GM18907 (cell line): ENCODE results near the gene EXD3.

ENCODE experiments used
- ATAC-seq: cut with Tn5 transposase; IDR thresholded peaks from one replicate; pipeline ENCODE4 v1.9.1; 2021; ENCODE audit warnings: mild to moderate bottlenecking, moderate library complexity; ENCODE audit not compliant: unreplicated experiment

The EXD3 gene

DNA sequence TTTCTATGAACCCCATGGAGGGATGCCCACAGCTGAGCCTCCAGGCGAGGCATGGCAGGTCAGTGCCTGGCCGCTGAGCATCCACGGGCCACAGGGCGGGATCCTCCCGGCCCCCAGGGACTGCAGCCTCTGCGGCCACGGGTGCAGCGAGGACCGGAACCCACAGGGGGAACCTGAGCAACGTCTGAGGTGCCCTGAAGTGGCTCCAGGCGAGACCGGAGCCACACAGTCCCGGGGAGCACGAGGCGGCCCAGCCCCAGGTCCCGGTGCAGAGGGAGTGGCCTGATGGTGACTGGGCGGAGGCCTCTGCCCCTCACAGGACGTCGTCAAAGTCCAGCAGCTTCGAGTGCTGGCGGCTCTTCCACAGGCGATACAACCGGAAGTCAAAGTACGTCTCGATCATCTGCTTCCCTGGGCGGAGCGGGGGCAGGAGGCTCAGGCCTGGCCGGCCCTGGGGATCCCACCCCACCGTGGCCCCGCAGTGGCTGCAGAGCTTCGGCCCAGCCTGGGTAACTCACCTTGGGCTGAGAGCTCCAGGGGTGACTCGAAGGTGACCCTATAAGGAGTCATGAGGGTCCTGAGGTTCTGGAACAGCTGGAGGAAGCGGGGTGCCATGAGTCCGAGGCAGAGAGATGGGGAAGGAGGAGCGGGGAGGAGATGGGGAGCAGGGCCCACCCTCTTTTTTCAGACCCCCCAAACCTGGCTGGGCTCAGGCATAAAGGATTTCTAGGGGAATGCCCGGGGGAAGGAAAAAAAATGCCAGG lies 26.3 kb upstream of the EXD3 start:
- no peak for ATAC-seq

DNA sequence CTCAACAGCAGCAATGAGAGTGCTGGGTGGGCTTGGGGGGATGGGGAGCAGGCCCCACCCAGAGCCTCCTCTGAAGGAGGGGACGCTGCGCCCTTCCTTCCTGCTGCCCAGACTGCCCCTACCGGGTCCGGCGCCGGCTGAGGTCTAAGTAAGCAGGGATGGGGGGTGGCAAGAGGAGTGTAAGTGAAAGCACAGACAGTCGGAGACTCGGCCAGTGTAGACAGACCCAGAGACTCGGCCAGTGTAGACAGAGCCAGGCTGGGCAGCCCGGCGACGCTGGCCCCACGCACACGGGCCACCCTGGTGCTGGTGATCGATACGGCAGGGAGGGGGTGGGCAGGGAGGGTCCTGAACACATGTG lies 25.6 kb upstream of the EXD3 start:
- no peak for ATAC-seq

DNA sequence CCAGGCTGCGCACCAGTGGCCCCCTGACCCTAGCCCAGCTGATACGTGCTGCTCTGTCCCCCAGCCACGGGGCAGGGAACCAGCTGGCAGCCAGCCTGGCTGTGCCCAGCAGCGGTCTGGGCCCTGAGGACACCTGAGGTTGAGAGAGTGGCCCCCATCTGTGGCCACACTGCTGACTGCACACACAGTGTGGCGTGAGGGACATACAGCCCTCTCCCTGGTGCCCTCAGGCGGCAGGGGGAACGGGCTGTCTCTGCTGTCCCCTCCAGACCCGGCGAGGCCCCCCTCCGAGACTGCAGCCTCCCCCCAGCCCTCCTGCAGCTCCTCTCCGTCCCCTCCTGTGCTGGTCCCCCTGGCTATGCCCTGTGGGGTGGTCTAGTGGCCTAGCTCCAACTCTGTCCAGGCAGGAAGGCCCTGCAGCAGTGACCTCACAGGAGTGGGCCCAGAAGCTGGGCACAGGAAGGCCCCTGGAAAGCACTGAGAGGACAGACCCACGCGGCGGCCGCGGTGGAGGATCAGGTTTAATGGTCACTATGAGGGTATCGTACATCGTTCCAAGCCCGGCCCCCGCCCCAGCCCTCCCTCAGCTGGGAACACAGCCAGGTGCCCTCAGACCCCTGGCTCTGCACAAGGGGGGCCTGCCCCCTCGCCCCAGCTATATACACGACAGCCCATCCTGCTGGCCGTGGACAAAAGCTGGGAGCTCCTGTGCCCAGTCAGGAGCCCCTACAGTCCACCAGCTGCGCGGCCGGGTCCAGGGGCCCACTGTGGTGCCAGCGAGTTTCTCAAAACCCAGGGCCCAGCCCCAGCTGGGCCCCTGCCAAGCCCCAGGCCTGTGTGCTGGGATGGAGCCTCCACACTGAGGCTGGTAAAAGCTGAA lies 25.0 kb upstream of the EXD3 start:
- no peak for ATAC-seq

DNA sequence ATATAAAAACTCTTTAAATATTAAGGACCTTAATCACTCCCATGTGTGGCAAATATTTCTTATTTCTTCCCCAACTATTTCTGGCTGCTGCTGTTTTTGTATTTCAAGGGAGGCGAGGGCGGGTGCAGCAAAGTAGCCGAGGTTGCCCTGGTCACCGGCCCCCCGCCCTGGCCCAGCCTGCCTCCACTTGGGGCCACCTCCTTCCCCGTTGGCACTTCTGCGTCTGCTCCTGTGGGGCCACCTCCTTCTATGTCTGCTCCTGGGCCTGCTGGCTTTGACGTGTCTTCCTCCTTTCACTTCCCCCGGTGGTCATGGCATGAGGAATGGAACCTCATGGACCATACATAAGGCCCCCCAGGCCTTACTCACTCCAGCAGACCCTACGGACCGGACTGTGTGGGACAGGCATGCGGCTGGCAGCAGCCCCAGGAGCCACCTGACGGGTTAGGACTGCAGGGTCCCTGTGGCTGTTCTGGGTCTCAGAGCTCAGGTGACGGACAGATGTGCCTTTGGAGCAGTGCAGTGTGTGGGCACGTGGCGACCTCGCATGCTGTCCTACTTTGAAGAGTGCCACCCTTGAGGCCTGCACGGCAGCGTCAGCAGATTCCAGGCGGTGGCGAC lies 24.0 kb upstream of the EXD3 start:
- no peak for ATAC-seq

DNA sequence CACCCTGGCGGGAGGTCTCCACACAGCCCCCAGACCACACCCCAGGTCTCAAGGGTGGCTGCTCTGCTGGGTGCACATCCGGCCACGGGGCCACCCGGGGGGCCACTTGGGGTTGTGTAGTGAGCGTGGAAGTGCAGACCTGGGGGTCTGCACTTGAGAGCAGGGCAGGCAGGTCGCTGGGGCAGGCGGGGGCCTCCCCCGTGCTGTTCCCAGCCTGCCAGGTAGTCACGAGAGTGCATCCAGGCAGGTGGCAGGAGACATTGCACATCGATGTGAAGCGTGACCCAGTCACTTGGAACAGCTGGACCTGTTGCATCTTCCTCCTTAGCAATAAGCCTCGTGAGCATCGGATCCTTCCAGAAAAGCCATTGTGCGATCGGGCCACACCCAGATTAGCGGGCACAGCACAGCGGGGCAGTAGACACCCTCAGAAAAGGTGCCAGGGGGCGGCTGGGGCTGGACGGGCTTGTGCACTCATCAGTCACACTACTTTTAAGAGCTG lies 23.0 kb upstream of the EXD3 start:
- no peak for ATAC-seq

DNA sequence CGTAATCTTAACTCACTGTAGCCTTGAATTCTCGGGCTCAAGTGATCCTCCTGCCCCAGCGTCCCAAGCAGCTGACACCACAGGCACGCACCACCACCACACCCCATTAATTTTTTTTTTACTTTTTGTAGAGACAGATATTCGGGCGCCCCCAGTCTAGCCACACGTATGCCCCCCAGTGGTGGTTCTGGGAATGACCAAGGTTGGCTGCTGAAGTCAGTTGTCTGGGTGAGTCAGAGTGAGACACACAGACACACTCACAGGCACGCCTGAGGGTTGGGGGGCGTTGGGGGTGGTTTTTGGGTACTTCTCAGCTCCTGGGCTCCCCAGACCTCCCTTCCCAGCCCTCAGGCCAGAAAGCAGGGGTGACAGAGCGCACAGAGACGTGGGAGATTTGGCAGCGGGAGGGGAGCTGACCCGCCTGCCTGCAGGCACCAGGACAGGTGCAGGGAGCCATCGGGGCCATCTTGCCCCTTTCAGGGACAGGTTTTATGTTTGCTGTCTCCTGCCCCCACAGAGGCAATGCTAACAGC lies 22.4 kb upstream of the EXD3 start:
- ATAC-seq = no peak

DNA sequence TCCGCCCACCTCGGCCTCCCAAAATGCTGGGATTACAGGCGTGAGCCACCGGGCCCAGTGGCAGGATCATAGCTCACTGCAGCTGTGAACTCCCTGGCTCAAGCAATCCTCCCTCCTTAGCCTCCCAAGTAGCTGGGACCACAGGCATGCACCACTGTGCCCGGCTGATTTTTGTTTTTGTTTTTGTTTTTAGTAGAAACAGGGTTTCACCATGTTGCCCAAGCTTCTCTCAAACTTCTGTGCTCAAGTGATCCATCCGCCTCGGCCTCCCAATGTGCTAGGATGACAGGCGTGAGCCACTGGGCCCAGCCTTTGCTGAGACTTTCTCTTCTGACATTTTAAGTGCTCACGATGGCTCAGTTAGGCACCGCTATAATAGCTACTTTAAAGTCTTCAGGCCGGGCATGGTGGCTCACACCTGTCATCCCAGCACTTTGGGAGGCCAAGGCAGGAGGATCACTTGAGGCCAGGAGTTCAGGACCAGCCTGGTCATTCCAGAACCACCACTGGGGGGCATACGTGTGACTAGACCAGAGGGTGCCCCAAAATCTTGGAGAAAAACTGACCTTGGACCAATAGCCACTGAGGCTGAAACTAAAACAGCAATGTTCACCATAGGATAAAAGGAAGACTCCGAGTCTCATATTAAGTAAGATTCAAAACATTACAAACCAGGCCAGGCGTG lies 21.3 kb upstream of the EXD3 start:
- ATAC-seq = no peak

DNA sequence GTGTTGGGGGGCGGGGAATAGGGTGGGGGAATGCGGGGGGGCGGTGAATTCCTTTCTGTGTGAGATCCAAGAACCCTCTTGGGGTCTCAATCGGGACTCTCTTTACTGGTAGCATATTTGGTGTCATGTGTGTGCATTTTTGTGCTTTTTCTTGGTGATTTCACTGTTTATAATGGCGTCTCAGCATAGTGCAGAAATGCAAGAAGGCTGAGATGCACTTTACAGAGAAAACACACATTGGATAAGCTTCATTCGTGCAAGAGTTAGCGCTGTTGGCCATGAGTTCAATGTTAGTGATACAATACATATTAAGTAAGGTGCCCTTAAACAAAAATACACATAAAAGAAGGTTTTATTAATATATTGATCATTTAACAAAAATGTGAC lies 19.0 kb upstream of the EXD3 start:
- ATAC-seq = no peak

DNA sequence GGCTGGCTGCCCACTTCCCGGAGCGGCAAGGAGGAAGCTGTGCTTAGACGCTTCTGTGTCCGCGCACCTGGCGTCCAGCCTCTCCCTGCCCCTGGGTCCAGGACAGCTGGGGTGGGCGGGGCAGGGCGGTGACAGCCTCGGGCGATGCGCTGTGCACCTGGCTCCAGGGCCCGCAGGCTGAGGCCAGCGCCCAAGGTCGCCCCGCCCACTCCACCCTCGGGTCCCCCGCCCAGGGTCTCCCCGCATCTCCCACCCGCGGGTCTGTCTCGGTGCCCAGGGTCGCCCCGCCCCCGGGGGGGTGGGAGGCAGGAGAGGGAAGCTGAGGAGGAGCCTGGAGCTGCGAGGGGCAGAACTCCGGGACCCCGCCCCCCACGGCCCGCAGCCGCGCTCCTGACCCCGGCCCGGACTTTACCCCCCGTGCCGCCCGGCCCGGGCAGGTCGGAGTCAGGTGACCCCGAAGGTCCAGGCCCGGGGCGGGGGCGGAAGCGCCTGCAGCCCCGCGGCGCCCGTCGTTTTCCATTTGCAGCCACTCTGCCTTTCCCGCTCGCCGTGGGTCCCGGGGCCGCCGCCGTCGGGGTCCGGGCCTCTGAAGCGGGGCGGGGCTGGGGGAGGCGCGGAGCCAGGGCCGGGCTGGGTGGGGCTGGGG lies 18.4 kb upstream of the EXD3 start, which contains the start of gene ENTPD8:
Gene ENTPD8 (minus strand): TSS at position 69 of the 646 bp plus-strand sequence. CDS start 3,072 bp downstream, outside the sequence.
- ATAC-seq = no peak

DNA sequence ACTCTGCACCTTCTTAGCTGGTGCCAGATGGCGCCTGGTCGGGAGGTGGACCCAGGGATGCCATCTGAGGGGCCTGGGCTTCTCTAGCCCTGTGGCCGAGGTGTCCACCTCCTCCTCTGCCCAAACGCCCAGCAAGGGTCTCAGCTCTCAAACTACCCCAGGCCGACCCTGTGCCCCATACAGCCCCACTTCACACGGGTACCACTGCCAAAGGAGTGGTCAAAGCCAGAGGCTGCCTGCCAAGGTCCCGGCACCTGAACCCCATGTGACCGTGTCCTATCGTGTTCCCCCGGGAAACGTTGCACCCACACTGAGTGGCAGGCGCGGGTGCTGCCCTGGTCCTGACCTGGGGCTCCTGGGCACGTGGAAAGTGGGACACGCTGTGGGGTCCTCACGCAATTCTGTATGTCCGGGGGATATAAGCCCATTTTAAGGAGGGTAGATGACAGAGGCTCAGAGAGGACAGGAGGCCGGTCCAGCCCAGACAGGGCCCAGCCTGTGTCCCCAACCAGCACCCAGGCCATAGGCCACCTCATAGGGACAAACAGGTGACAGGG lies 16.3 kb upstream of the EXD3 start:
- ATAC-seq = no peak

DNA sequence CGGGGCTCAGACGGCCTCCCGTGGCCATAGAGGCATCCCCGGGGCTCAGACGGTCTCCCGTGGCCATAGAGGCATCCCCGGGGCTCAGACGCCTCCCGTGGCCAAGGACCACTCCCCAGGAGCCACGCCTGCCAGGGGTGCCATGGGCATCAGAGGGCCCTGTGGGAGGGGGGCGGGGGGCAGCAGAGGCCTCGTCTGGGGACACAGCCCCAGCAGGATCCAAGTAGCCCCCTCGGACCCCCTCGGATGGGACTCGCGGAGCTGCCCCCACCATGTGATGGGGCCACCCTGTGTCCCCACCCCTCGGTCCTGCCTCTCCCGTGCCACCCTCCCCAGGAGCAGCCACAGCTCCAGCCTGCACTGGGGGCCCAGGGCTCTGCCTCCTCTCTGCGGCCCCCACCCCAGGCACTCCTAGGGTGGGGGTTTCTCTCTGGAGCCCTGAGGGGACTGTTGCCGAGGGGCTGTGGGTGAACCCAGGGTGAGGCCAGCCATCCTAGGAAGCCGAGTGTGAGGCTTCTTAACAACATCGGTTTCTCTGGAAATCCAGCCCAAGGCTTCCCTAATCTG lies 15.7 kb upstream of the EXD3 start:
- no peak for ATAC-seq

DNA sequence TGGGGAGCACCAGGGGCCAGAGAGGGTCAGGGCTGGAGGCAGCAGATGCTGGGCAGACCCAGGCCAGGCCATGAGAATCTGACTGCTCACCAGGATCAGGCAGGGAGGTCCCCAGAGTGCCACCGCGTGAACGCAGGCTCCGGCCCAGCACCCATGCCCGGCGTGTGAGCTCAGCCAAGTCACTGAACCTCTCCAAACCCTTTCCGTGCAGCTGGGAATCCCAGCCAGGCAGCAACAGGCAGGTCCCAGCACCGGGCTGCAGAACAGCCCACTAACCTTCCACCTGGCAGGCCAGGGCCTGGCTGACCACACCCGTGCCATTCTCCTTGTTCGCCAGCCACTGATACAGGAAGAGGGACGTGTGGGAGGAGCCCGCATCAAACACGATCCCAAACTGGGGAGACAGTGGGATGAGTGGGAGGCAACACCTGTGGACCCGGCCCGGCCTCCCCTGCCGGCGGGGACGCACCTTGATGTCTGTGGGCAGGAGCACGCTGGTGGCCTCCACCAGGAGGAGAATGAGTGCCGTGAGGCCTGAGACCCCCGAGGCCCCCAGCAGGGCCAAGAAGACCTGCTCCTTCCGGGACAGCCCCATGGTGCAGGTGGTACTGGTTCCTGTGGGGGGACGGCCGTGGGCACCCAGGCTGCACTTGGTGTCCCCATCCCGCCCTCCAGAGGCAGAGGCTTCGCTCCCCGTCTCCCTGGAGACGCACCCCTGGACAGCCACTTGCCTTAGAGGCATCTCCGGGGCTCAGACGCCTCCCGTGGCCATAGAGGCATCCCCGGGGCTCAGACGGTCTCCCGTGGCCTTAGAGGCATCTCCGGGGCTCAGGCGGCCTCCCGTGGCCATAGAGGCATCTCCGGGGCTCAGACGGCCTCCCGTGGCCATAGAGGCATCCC lies 15.0 kb upstream of the EXD3 start:
- no peak for ATAC-seq

DNA sequence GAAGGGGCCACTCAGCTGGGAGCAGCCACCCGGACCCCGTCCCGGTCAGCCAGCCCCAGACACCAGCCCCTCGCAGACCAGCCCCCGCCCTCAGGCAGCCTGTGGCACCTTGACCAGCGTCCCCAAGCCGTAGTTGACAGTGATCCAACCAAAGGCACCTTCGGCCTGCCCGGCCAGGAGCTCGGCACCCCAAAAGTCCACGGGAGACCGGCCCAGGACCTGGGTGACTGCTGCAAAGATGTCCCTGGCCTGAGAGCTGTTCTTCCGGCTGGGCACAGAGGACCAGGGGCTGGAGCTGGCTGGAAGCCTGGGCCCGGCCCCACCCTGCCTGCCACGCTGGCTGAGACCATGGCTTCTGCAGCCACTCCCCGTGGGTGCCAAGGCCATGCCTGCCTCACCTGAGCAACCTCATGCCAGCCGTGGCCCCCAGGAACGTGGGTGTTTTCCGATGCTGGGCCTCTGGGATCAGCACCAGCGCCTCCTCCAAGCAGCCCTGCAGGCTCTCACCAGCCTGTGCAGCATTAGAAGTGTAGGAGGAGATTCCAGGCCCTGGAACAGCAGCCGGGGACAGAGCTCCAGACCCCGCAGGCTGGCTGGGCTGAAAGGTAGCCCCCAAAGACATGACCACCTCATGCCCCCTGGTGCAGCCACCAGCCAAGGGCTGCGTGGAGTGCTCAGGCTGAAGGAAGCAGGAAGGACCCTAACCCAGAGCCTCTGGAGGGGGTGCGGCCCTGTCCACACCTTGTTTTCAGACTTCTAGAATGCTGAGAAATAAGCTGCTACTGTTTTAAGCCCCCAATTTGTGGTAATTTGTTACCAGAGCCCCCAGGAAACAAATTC lies 14.0 kb upstream of the EXD3 start:
- ATAC-seq = no peak

DNA sequence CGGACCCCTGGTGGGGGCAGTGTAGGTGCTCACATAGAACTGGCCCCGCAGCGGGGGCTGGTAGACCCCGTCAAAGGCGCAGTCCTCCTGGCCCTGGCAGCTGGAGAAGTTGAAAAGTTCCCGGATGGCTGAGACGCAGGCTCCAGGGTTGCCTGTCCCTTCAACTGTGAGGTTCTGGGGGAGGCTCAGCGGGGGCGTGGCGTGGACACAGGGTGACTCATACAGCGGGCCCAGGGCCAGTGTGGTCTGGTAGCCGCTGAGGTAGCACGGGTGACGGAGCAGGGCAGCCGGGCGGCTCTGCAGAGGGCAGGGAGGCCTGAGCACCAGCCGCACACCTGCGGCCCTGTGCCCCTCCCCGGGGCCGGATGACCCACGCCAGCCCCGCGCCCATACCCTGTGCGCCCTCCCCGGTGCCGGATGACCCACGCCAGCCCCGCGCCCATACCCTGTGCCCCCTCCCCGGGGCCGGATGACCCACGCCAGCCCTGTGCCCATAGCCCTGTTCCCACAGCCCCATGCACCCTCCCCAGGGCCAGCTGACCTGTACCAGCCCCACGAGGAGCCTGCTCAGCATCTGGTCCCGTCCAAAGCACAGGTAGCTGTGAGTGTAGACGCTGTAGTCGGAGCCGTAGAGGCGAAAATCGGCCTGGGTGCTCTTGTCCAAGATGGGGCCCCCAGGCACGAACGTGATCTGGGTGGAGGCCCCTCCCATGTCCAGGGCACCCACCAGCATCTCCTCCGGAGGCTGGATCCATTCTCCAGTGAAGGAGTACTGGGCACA lies 13.2 kb upstream of the EXD3 start:
- no peak for ATAC-seq

DNA sequence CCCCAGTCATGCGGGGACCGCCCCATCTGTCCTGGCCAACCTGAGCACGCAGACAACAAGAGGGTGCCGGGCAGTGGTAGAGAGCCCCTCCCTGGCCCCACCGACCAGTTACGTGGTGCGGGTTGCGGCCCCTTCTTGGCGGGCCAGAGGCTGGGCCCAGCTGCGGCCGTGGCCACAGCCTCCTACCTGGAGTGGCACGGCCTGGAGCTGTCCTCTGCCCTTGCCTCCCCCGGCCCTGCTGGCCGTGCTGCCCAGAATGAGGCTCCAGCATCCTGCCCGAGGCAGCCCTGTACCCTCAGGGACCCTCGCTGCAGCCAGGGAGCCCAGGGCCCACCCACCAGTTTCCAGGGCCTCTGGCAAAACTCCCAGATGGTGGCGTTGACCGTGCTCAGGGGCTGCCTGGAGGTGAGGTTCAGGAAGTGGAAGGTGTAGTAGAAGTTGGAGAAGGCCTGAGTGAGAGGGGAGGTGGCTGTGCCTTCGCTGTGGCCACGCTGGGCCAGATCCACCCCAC lies 12.5 kb upstream of the EXD3 start:
- no peak for ATAC-seq

DNA sequence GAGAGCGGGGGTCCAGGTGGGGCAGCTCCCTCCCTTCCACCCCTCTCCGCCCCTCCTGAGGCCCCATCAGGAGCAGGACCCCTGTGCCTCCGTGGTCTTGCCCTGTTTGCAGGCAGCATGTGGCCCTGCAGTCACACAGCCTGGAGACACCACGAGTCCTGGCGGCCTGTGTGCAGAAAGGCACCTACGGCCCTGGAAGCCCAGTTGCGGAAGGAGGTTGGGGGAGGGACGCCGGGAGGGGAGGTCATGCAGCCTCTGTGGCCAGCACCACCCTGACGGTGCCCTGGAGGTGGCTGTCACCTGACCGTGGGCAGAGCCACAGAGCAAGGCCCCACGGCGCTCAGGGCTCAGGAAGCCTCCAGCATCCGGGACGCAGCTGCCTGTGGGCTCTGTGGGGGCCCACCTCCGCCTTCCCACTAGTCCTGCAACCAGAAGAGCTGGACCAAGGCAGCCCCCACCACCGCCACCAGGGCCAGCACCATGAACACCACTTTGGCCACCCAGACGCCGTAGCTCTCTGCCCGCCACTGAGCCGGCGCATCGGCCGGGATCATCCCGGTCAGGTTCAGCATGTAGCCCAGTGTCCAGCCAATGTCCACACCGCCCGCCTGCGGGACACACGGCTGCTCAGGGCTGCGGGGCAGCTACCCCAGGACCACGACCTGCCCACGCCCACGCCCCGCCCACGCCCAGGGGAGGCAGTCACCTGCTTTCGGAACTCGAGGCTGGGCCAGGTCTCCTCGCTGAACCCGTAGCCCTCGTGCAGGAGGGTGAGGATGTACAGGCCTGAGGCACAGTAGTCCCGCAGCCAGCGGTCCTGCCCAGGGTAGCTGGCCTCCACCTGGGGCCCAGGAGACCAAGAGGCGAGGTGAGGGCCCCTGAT lies 11.8 kb upstream of the EXD3 start:
- ATAC-seq = no peak
